HepG2 (cell line): ENCODE results near the gene RFTN1. TPM values are rescaled to one million over a fixed set of nuclear protein-coding genes. Genes with fewer than 3 reads are reported as not detected.

Experiments used
- ATAC-seq: fragments of 200-7000 bp; cut with Tn5 transposase; 3 replicates; pipeline ENCODE4 v1.9.1; 2020; ENCODE audit warnings: mild to moderate bottlenecking, moderate library complexity
- BruUV-seq: library from RNA; stranded (reverse); fragments of 400-500 nt; replicated peaks from 2 replicates; lab custom pipeline; 2021; lab: Mats Ljungman, UMichigan
- CTCF ChIA-PET: fragments of 300-600 bp; formaldehyde crosslinking; extraction: SDS; loops from one replicate; lab custom pipeline; 2021; ENCODE audit warnings: low total read pairs, inconsistent platforms, low intra/inter-chr PET ratio; lab: Yijun Ruan, JAX
- POLR2A ChIA-PET: fragments of 350-600 bp; sonication (Branson Sonifier 250); formaldehyde crosslinking; loops from one replicate; lab custom pipeline; 2020; ENCODE audit warnings: antibody characterized with exemption, inconsistent platforms; lab: Yijun Ruan, JAX
- DNase-seq: peaks from one replicate; pipeline ENCODE4 v3.0.0-alpha.2; 2015; ENCODE audit warnings: low spot score
- FAIRE-seq: peaks from 3 replicates; lab custom pipeline; 2011; peaks lifted over from hg19 to GRCh38; lab: Jason Lieb, UNC
- H2AFZ ChIP-seq: one replicate; pipeline ENCODE4 v1.6.1; 2011; ENCODE audit warnings: low read length, inconsistent platforms
- H3K27ac ChIP-seq: fragments of 300-600 bp; 3 replicates; pipeline ENCODE4 v1.8.0; 2011; ENCODE audit warnings: mixed run types, mild to moderate bottlenecking, mixed read lengths, low read length, inconsistent platforms; ENCODE audit not compliant: insufficient read depth; ENCODE audit errors: extremely low read length
- H3K27me3 ChIP-seq, 2 experiments: fragments of 200-600 bp in 1 of 2; 2 replicates in 1 of 2; 3 replicates in 1 of 2; pipeline versions ENCODE4 v1.6.0 to v1.8.0; 2011; ENCODE audit warnings: low read length in 2 of 2, mild to moderate bottlenecking in 2 of 2, moderate library complexity in 2 of 2, inconsistent platforms in 1 of 2; ENCODE audit not compliant: insufficient read depth in 2 of 2, control insufficient read depth in 1 of 2
- H3K36me3 ChIP-seq, 2 experiments: fragments of 200-600 bp in 1 of 2; replicated peaks in 1 of 2; 2 replicates in 1 of 2; 3 replicates in 1 of 2; pipeline versions ENCODE4 v1.5.1 to v1.8.0; 2011; ENCODE audit warnings: low read length in 2 of 2, inconsistent platforms in 1 of 2; ENCODE audit not compliant: insufficient read depth in 2 of 2, control insufficient read depth in 1 of 2
- H3K4me1 ChIP-seq: 2 replicates; pipeline ENCODE4 v1.5.1; 2012; ENCODE audit warnings: low read length, inconsistent platforms; ENCODE audit not compliant: insufficient read depth
- H3K4me2 ChIP-seq: 2 replicates; pipeline ENCODE4 v1.6.0; 2011; ENCODE audit warnings: low read depth, low read length, inconsistent platforms
- H3K4me3 ChIP-seq, 3 experiments: fragments of 200-600 bp in 1 of 3; sonication (generic), shearing (Covaris generic) in 1 of 3; replicated peaks in 1 of 3; 2 replicates each; pipeline ENCODE4 v1.5.1; 2011 to 2016; ENCODE audit warnings: low read length in 3 of 3, inconsistent platforms in 2 of 3, low read depth in 2 of 3, mild to moderate bottlenecking in 2 of 3, control low read depth in 1 of 3, mixed read lengths in 1 of 3; ENCODE audit not compliant: insufficient read depth in 1 of 3
- H3K79me2 ChIP-seq: one replicate; pipeline ENCODE4 v1.6.1; 2011; ENCODE audit warnings: low read length, inconsistent platforms; ENCODE audit not compliant: insufficient read depth
- H3K9ac ChIP-seq: 2 replicates; pipeline ENCODE4 v1.6.0; 2011; ENCODE audit warnings: mild to moderate bottlenecking, low read depth, low read length, inconsistent platforms; ENCODE audit not compliant: insufficient read depth
- H3K9me3 ChIP-seq: 2 replicates; pipeline ENCODE4 v1.5.1; 2012; ENCODE audit warnings: mild to moderate bottlenecking, low read length
- H4K20me1 ChIP-seq: 2 replicates; pipeline ENCODE4 v1.6.0; 2011; ENCODE audit warnings: inconsistent platforms, mild to moderate bottlenecking, low read length, moderate library complexity; ENCODE audit not compliant: insufficient read depth
- LRRFIP1 ChIP-seq: sonication (generic); formaldehyde crosslinking; conservative IDR thresholded peaks from 2 replicates; pipeline ENCODE4 v1.4.0; 2020; ENCODE audit warnings: missing genetic modification reagents
- MEIS2 ChIP-seq: sonication (generic); formaldehyde crosslinking; IDR thresholded peaks from 2 replicates; pipeline ENCODE4 v1.9.0; 2021; ENCODE audit warnings: mild to moderate bottlenecking, missing genetic modification reagents
- RFX5 ChIP-seq: IDR thresholded peaks from 2 replicates; pipeline ENCODE4 v1.6.1; 2011; ENCODE audit warnings: low read depth, low read length, improper control_type of control experiment
- SIN3A ChIP-seq: IDR thresholded peaks from 2 replicates; pipeline ENCODE4 v1.6.1; 2011; ENCODE audit warnings: low read depth, mild to moderate bottlenecking, control low read depth, low read length, borderline replicate concordance
- ZBTB7B ChIP-seq: sonication (generic); formaldehyde crosslinking; IDR thresholded peaks from 2 replicates; pipeline ENCODE4 v1.4.0; 2020; ENCODE audit warnings: missing genetic modification reagents
- ZNF503 ChIP-seq: sonication (generic); formaldehyde crosslinking; IDR thresholded peaks from 2 replicates; pipeline ENCODE4 v1.4.0; 2020; ENCODE audit warnings: missing genetic modification reagents
- ZNF772 ChIP-seq: sonication (generic); formaldehyde crosslinking; IDR thresholded peaks from 2 replicates; pipeline ENCODE4 v1.5.0; 2020; ENCODE audit warnings: mild to moderate bottlenecking, missing genetic modification reagents
- WGBS: methylation state at CpG from one replicate; pipeline ENCODE4 v1.1.6; 2017; ENCODE audit warnings: low lambda C conversion rate; 5-methylcytosine and 5-hydroxymethylcytosine counted together
- in situ Hi-C: cut with HindIII; loops from 2 replicates; pipeline ENCODE4 v1.10.0; 2017; ENCODE audit warnings: low pct_unique_long_range_greater_than_20kb; ENCODE audit not compliant: extremely low pct_ligation_motif_present
- intact Hi-C: fragments of 100-400 bp; cut with micrococcal nuclease; formaldehyde crosslinking; loops from one replicate; pipeline ENCODE4 v1.10.0; 2022; ENCODE audit not compliant: unreplicated experiment
- polyA plus RNA-seq, 8 experiments: library from polyadenylated mRNA; depleted of rRNA in 3 of 8; stranded (reverse) in 7 of 8; unstranded in 1 of 8; fragments of >200 nt; fragmentation: Illumina TruSeq in 4 of 8; extraction: Trizol in 4 of 8; gene quantifications; 2 replicates each; pipeline versions ENCODE4 v1.2.1 to v1.2.3, GENCODE V29; 2011 to 2016; ENCODE audit warnings: low read depth in 4 of 8, missing spikeins in 1 of 8, mixed read lengths in 1 of 8; ENCODE audit not compliant: insufficient read depth in 1 of 8
- total RNA-seq, 5 experiments: library from RNA; depleted of rRNA; stranded (reverse); fragments of >200 nt; fragmentation: Illumina TruSeq; extraction: Trizol; gene quantifications; 2 replicates each; pipeline ENCODE4 v1.2.3, GENCODE V29; 2016; ENCODE audit warnings: low read depth in 1 of 5

RFTN1 gene
- total and polyA plus RNA-seq, 2 of the 13 experiments (the other 11 are each of a cell fraction or from before 2014, with no cell fraction given) = not detected

- no peaks in the 10 kb centered on the region for H3K9me3 ChIP-seq
- H3K36me3 ChIP-seq = no peaks in the 10 kb centered on the region
- H3K4me1 ChIP-seq = no peaks in the 10 kb centered on the region
- H2AFZ ChIP-seq = no peak overlapping the region
- peaks cover 2 to 24% of the 10 kb centered on the region in 2 experiments; a peak in 3 of 5 replicates for H3K27me3 ChIP-seq
- H3K4me2 ChIP-seq = no peak overlapping the region
- ChIA-PET CTCF (no interaction called here), POLR2A (no interaction called here)
- TF ChIP-seq ZNF772 (CRISPR knock-in tag) (no peak), ZNF503 (no peak), SIN3A (no peak), ZBTB7B (CRISPR knock-in tag) (no peak), RFX5 (no peak), LRRFIP1 (CRISPR knock-in tag) (no peak), MEIS2 (CRISPR knock-in tag) (no peak)
- in situ Hi-C loops = no loop called here
- ATAC-seq (no peak), DNase-seq (no peak), FAIRE-seq (no peak)
- WGBS = 0% methylated on average over 1 of the region's 1 CpG
- H4K20me1 ChIP-seq = no peaks in the 10 kb centered on the region
- H3K79me2 ChIP-seq = no peaks in the 10 kb centered on the region
- H3K9ac ChIP-seq = no peak overlapping the region
- no TSS peak for BruUV-seq
- intact Hi-C loops = no loop called here
- H3K27ac ChIP-seq = no peak overlapping the region
- H3K4me3 ChIP-seq = no peak overlapping the region
These were observed 10.2 kb downstream of the RFTN1 start for GRCh38 chr3:16503191-16503776.
